Activated naive CD8-positive, alpha-beta T cell treated with anti-CD3 and anti-CD28 coated beads, Interleukin-2, amount 50 U/mL, for 24 hours (primary cell): ENCODE results near the gene KCNIP2.

Experiments used
- ATAC-seq: fragments of 150-1000 bp; cut with Tn5 transposase; one replicate; pipeline ENCODE4 v1.10.0; 2021
- DNase-seq: peaks from one replicate; pipeline ENCODE4 v3.0.0; 2021
- H3K27ac Mint-ChIP-seq: one replicate; pipeline ENCODE4 v1.8.0; 2021; ENCODE audit warnings: mild to moderate bottlenecking, mixed read lengths
- H3K27me3 Mint-ChIP-seq: one replicate; pipeline ENCODE4 v1.8.0; 2021; ENCODE audit warnings: mixed read lengths
- H3K36me3 Mint-ChIP-seq: one replicate; pipeline ENCODE4 v1.8.0; 2021; ENCODE audit warnings: low read depth, mixed read lengths
- H3K4me1 Mint-ChIP-seq: one replicate; pipeline ENCODE4 v1.8.0; 2021; ENCODE audit warnings: mixed read lengths
- H3K4me3 Mint-ChIP-seq: one replicate; pipeline ENCODE4 v1.8.0; 2021; ENCODE audit warnings: mild to moderate bottlenecking, moderate library complexity, mixed read lengths
- H3K9me3 Mint-ChIP-seq: one replicate; pipeline ENCODE4 v1.8.0; 2021; ENCODE audit warnings: mixed read lengths

Gene KCNIP2

GRCh38 chr10:101839416-101840063, 4.1 kb downstream of the KCNIP2 start:
- DNase-seq (peak; percentile 70), ATAC-seq (peak; percentile 17)
- H3K9me3 Mint-ChIP-seq, result no peaks in the 10 kb centered on the region
- H3K4me3 Mint-ChIP-seq, result peak overlapping the region; percentile 67
- H3K27me3 Mint-ChIP-seq, result peaks cover 9% of the 10 kb centered on the region
- H3K36me3 Mint-ChIP-seq, result no peaks in the 10 kb centered on the region
- peaks cover 63% of the 10 kb centered on the region for H3K4me1 Mint-ChIP-seq
- no peak overlapping the region for H3K27ac Mint-ChIP-seq

GRCh38 chr10:101839002-101839401, 4.6 kb downstream of the KCNIP2 start:
- Mint-ChIP-seq H3K4me3 (peak overlapping the region; percentile 67), H3K27me3 (peaks cover 6% of the 10 kb centered on the region), H3K4me1 (peaks cover 63% of the 10 kb centered on the region), H3K9me3 (no peaks in the 10 kb centered on the region), H3K36me3 (no peaks in the 10 kb centered on the region), H3K27ac (no peak overlapping the region)
- DNase-seq (no peak), ATAC-seq (no peak)

- H3K36me3 Mint-ChIP-seq, result no peaks in the 10 kb centered on the region
- H3K9me3 Mint-ChIP-seq, result no peaks in the 10 kb centered on the region
- DNase-seq (no peak), ATAC-seq (no peak)
- no peak overlapping the region for H3K27ac Mint-ChIP-seq
- H3K4me1 Mint-ChIP-seq, result peaks cover 65% of the 10 kb centered on the region
- H3K4me3 Mint-ChIP-seq, result no peak overlapping the region
- H3K27me3 Mint-ChIP-seq, result peaks cover 6% of the 10 kb centered on the region
Observed at GRCh38 chr10:101838416-101838970, 5.1 kb downstream of the KCNIP2 start.

GRCh38 chr10:101837748-101838147, 5.9 kb downstream of the KCNIP2 start:
- no peak overlapping the region for H3K27ac Mint-ChIP-seq
- DNase-seq, result no peak
- no peak for ATAC-seq

GRCh38 chr10:101835362-101835761, 8.2 kb downstream of the KCNIP2 start:
- Mint-ChIP-seq H3K9me3 (no peaks in the 10 kb centered on the region), H3K4me1 (peaks cover 58% of the 10 kb centered on the region), H3K27me3 (peaks cover 2% of the 10 kb centered on the region), H3K27ac (no peak overlapping the region), H3K4me3 (no peak overlapping the region), H3K36me3 (no peaks in the 10 kb centered on the region)
- DNase-seq, result no peak
- ATAC-seq, result no peak

More at GRCh38 chr10:101837748-101838147, 5.9 kb downstream of the KCNIP2 start:
- H3K36me3 Mint-ChIP-seq, result no peaks in the 10 kb centered on the region
- no peaks in the 10 kb centered on the region for H3K9me3 Mint-ChIP-seq
- peaks cover 6% of the 10 kb centered on the region for H3K27me3 Mint-ChIP-seq
- H3K4me3 Mint-ChIP-seq, result no peak overlapping the region
- H3K4me1 Mint-ChIP-seq, result peaks cover 64% of the 10 kb centered on the region

DNA sequence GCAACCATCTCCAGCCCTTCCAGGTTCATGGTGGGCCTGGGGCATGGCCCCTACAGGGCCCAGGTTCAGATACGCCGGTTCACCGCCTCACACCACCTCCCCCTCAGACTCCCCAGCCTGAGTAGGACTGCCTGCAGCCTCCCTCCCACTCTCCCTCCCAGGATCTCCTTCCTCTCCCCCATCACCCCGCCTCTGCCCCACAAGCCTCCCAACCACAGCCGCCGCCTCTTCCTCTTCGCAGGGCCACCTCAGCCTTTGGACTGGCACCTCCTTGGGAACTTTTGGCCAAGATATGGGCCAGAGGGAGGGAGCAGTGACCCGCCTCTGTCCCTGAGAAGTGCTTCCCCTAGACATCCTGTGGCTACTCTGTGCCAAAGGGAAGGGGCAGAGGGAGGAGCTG, 9.3 kb downstream of the KCNIP2 start:
- peaks cover 3% of the 10 kb centered on the region for H3K27me3 Mint-ChIP-seq
- peaks cover 60% of the 10 kb centered on the region for H3K4me1 Mint-ChIP-seq
- no peak for DNase-seq
- no peak for ATAC-seq
- no peaks in the 10 kb centered on the region for H3K9me3 Mint-ChIP-seq
- no peak overlapping the region for H3K4me3 Mint-ChIP-seq
- H3K27ac Mint-ChIP-seq, result no peak overlapping the region
- no peaks in the 10 kb centered on the region for H3K36me3 Mint-ChIP-seq

- peaks cover 3% of the 10 kb centered on the region for H3K27me3 Mint-ChIP-seq
- no peaks in the 10 kb centered on the region for H3K36me3 Mint-ChIP-seq
- H3K9me3 Mint-ChIP-seq, result no peaks in the 10 kb centered on the region
- no peak overlapping the region for H3K4me3 Mint-ChIP-seq
- no peak for DNase-seq
- H3K27ac Mint-ChIP-seq, result no peak overlapping the region
- H3K4me1 Mint-ChIP-seq, result peaks cover 55% of the 10 kb centered on the region
- no peak for ATAC-seq
Observed at GRCh38 chr10:101833466-101833865, 10.1 kb downstream of the KCNIP2 start.

GRCh38 chr10:101832325-101832771, 11.3 kb downstream of the KCNIP2 start:
- Mint-ChIP-seq H3K27me3 (peaks cover 3% of the 10 kb centered on the region), H3K27ac (no peak overlapping the region)
- DNase-seq, result no peak

GRCh38 chr10:101831169-101831811, 12.3 kb downstream of the KCNIP2 start:
- DNase-seq (no peak), ATAC-seq (no peak)
- H3K27me3 Mint-ChIP-seq, result peaks cover 3% of the 10 kb centered on the region
- H3K9me3 Mint-ChIP-seq, result no peaks in the 10 kb centered on the region
- peak overlapping the region; percentile 75 for H3K4me3 Mint-ChIP-seq
- H3K4me1 Mint-ChIP-seq, result peaks cover 52% of the 10 kb centered on the region
- no peaks in the 10 kb centered on the region for H3K36me3 Mint-ChIP-seq
- H3K27ac Mint-ChIP-seq, result peak overlapping the region; percentile 91

More at GRCh38 chr10:101832325-101832771, 11.3 kb downstream of the KCNIP2 start:
- no peak for ATAC-seq
- Mint-ChIP-seq H3K4me3 (no peak overlapping the region), H3K36me3 (no peaks in the 10 kb centered on the region), H3K4me1 (peaks cover 55% of the 10 kb centered on the region), H3K9me3 (no peaks in the 10 kb centered on the region)

GRCh38 chr10:101830322-101831168, 13.1 kb downstream of the KCNIP2 start:
- H3K36me3 Mint-ChIP-seq, result no peaks in the 10 kb centered on the region
- DNase-seq, result peak; percentile 89
- H3K27ac Mint-ChIP-seq, result peak overlapping the region; percentile 91
- peak overlapping the region; percentile 75 for H3K4me3 Mint-ChIP-seq
- no peaks in the 10 kb centered on the region for H3K9me3 Mint-ChIP-seq
- peak; percentile 71 for ATAC-seq
- H3K4me1 Mint-ChIP-seq, result peaks cover 46% of the 10 kb centered on the region
- H3K27me3 Mint-ChIP-seq, result peaks cover 3% of the 10 kb centered on the region

DNA sequence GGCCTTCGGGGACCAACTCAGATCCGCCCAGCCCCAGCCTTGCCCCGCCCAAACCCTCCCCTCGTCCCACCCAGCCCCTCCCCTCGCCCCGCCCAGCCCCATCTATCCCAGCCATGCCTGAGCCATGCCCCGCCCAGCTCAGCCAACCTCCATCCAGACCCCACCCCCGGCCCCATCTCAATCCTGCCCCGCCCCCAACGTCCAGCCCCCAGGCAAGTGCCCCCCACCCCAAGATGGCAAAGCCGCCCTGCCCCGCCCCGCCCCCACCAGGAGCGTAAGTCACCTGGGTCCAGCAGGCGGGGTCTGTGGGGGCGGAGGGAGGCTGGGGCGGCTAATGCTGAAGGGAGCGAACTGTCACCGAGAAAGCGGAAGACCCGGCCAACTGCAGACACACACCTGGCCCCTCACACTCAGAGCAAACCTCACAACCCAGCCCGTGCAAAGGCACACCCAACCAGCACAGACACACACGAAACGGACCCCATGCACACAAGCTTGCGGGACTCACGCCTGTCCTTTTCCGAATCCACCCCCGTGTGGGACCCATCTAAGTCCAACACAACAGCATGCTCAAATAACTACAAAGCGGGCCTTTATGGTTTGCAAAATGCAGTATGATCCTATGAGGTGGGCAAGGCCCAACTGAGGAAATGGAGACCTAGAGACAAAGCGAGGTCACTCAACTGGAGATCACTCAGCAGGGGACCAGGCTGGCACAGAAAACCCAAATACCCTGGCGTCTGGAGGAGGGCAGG, 13.9 kb downstream of the KCNIP2 start:
- H3K4me1 Mint-ChIP-seq, result peaks cover 41% of the 10 kb centered on the region
- ATAC-seq, result no peak
- DNase-seq, result peak; percentile 63
- peak overlapping the region; percentile 75 for H3K4me3 Mint-ChIP-seq
- H3K36me3 Mint-ChIP-seq, result no peaks in the 10 kb centered on the region
- peaks cover 3% of the 10 kb centered on the region for H3K27me3 Mint-ChIP-seq
- no peaks in the 10 kb centered on the region for H3K9me3 Mint-ChIP-seq
- peak overlapping the region; percentile 91 for H3K27ac Mint-ChIP-seq

GRCh38 chr10:101828766-101829551, 14.6 kb downstream of the KCNIP2 start:
- DNase-seq (no peak), ATAC-seq (no peak)
- Mint-ChIP-seq H3K27me3 (peaks cover 3% of the 10 kb centered on the region), H3K4me1 (peaks cover 33% of the 10 kb centered on the region), H3K27ac (no peak overlapping the region), H3K9me3 (no peaks in the 10 kb centered on the region), H3K36me3 (no peaks in the 10 kb centered on the region), H3K4me3 (no peak overlapping the region)

DNA sequence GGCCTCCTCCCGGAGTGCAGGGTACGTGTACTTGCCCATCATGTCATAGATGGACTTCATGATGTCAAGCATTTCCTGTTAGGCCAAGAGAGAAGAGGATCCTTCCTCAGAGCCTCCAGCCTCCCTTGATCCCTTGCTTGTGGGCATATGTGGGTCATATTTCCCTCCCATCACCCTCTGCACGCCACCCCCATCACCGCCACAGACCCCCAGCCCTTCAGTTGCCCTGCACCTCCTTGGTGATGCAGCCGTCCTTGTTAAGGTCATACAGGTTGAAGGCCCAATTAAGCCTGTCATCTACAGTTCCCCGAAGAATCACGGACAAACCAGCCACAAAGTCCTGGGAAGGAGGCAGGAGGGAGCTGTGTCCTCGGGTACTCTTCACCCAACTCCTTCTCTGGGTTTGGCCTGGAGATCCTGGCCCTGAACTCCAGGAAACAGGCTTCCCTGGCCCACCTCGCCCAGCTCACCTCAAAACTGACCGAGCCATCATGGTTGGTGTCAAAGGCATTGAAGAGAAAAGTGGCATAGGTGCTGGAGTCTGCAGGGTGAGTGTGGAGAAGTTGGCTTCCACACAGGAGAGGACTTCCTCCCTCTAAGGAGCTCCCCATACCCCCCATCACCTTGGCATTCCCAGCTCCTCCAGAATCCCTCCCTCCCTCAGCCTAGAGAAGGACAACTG, 15.5 kb downstream of the KCNIP2 start:
- no peak for ATAC-seq
- H3K27ac Mint-ChIP-seq, result no peak overlapping the region

More for the DNA sequence above, 15.5 kb downstream of the KCNIP2 start:
- peaks cover 28% of the 10 kb centered on the region for H3K4me1 Mint-ChIP-seq
- peaks cover 3% of the 10 kb centered on the region for H3K27me3 Mint-ChIP-seq
- H3K36me3 Mint-ChIP-seq, result no peaks in the 10 kb centered on the region
- DNase-seq, result no peak
- H3K9me3 Mint-ChIP-seq, result no peaks in the 10 kb centered on the region
- no peak overlapping the region for H3K4me3 Mint-ChIP-seq
